Middle frontal gyrus (tissue), 1 donor: ENCODE data around the gene KRT36.

Source experiments
- DNase-seq: peaks from one replicate; pipeline ENCODE4 v3.0.0-alpha.2; 2015; ENCODE audit warnings: low spot score; ENCODE audit errors: extremely low spot score

KRT36 gene

GRCh38 chr17:41442739-41443138 is 47.0 kb downstream of the KRT36 start:
- no peak for DNase-seq

- no peak for DNase-seq
Observed at GRCh38 chr17:41440531-41441033, 49.1 kb downstream of the KRT36 start, which contains the start of gene KRT38. Gene KRT38, minus strand, starts transcription at chr17:41440983. Its CDS starts 62 bp downstream, at chr17:41440921.

DNA sequence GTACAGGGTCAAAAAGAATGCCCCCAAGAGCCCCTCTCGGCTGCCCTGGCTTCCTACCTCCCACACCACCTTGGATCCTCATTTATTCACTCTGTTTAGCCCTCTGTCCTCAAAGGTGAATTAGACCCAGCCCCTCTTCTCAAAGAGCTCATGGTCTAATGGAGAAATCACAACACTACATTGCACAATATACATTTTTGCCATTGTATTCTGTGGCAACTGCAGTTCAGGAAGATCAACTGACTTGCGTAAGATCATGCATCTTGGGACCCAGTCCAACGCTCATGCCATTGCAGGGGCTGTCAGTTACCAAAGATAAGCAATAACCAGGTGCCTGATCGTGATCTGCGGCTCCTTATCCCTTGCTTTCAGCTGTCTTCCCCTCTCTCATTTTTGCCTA is 50.3 kb downstream of the KRT36 start:
- DNase-seq = no peak

DNA sequence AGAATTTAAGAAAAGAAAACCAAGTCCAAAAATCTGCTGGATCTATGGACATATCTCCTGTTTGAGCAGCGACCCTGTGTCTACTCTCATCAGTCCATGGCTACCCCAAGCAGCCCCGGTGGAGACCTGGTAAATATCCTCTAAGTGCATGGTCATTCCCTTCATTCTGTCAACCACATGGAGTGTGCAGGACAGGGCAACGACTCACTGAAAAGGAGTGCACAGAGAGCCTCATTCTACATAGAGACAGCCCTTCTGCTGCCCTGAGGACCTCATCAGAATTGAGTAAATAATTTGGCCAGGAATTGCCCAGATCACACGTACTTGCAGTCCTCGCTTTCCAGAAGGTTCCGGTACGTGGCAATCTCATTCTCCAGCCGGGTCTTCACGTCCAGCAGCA is 51.9 kb downstream of the KRT36 start:
- no peak for DNase-seq

- DNase-seq = no peak
Observed at GRCh38 chr17:41437254-41437653, 52.5 kb downstream of the KRT36 start.
